GM10266 (cell line): ENCODE results near the gene RAD23A.
"Not testable (repeated sequence)": the region's sequence is repeated elsewhere in the genome, so short reads cannot be mapped to it uniquely, and the experiment has no call there.

Experiments used
- DNase-seq: peaks from one replicate; pipeline ENCODE4 v3.0.0; 2012; ENCODE audit errors: extremely low spot score
- TF ChIP-seq, protein P1 (sequence below): IDR thresholded peaks from 2 replicates; pipeline ENCODE4 v1.5.1; 2012; ENCODE audit warnings: mild to moderate bottlenecking, low read depth; ENCODE audit not compliant: control insufficient read depth, insufficient read depth; ENCODE audit errors: missing control alignments

Gene RAD23A

GRCh38 chr19:12953138-12953798, 7.6 kb downstream of the RAD23A start:
- TF ChIP-seq, protein P1, sequence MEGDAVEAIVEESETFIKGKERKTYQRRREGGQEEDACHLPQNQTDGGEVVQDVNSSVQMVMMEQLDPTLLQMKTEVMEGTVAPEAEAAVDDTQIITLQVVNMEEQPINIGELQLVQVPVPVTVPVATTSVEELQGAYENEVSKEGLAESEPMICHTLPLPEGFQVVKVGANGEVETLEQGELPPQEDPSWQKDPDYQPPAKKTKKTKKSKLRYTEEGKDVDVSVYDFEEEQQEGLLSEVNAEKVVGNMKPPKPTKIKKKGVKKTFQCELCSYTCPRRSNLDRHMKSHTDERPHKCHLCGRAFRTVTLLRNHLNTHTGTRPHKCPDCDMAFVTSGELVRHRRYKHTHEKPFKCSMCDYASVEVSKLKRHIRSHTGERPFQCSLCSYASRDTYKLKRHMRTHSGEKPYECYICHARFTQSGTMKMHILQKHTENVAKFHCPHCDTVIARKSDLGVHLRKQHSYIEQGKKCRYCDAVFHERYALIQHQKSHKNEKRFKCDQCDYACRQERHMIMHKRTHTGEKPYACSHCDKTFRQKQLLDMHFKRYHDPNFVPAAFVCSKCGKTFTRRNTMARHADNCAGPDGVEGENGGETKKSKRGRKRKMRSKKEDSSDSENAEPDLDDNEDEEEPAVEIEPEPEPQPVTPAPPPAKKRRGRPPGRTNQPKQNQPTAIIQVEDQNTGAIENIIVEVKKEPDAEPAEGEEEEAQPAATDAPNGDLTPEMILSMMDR, result no peak
- DNase-seq, result no peak

GRCh38 chr19:12953799-12954611, 8.3 kb downstream of the RAD23A start:
- DNase-seq, result no peak
- TF ChIP-seq, protein P1, result no peak

- DNase-seq, result no peak
These were observed 8.9 kb downstream of the RAD23A start for GRCh38 chr19:12954612-12954962.

DNA sequence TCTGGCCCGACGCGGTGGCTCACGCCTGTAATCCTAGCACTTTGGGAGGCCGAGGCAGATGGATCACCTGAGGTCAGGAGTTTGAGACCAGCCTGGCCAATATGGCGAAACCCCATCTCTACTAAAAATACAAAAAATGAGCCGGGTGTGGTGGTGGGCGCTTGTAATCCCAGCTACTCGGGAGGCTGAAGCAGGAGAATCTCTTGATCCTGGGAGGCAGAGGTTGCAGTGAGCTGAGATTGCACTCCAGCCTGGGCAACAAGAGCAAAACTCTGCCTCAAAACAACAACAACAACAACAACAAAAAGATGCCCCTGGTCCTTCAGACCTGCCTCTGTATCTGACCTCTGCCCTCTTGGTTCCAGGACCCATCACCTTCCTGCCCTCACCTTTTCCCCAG, 9.9 kb downstream of the RAD23A start:
- not testable (repeated sequence) for DNase-seq

More at GRCh38 chr19:12954612-12954962, 8.9 kb downstream of the RAD23A start:
- TF ChIP-seq, protein P1, result no peak

GRCh38 chr19:12955996-12956395, 10.3 kb downstream of the RAD23A start:
- DNase-seq, result no peak
- TF ChIP-seq, protein P1, result no peak

DNA sequence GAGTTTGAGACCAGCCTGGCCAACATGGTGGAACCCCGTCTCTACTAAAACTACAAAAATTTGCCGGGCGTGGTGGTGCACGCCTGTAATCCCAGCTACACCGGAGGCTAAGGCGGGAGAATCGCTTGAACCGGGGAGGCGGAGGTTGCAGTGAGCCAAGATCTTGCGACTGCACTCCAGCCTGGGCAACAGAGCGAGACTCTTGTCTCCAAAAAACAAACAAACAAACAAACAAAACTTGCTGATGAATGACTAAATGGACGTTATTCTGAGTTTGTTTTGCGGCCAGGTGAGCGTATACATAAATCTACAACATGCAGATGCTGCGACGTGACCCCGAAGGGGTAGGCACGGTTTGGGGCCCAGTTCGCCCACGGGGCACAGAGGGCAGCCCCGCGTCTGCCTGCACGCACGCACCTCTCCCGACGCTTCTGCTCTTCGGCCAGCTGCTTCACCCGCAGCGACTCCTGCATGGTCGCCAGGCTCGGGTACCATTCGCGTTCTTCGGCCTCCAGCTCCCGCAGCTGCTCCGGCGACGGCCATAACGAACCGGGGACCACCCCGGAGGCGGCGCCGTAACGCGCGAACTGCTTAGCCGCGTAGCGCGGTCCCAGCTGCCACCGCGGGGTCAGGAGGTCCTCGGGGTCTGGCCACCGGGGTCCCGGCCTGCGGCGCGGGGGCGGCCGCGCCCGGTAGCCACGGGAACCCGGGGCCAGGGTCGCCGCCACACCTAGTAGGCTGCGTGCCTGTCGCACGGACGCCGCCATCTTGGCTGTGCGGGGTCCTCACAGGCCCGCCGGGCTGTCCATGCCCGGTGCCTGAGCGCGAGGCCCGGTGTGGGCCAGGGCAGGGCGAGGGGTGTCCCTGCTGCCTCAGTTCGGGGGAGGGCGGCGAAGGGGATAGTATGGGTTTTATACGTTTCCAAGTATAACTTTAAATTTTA, 11.1 kb downstream of the RAD23A start, which contains the start of gene GADD45GIP1:
Gene GADD45GIP1, minus strand, starts transcription at position 778 of the 943 bp plus-strand sequence. Its CDS starts 11 bp downstream, at position 767.
- TF ChIP-seq, protein P1, result no peak
- DNase-seq, result peak; percentile 87

- DNase-seq, result not testable (repeated sequence)
These were observed 11.8 kb downstream of the RAD23A start for GRCh38 chr19:12957389-12957952.
